HG03108 (cell line): ENCODE measurements around the gene RAD51B.

Experiments
- ATAC-seq: cut with Tn5 transposase; IDR thresholded peaks from one replicate; pipeline ENCODE4 v1.9.1; 2021; ENCODE audit warnings: moderate library complexity; ENCODE audit not compliant: unreplicated experiment

The RAD51B gene

GRCh38 chr14:68140076-68140741 lies 320.6 kb downstream of the RAD51B start:
- no peak for ATAC-seq

GRCh38 chr14:68140806-68141205 lies 321.2 kb downstream of the RAD51B start:
- no peak for ATAC-seq

- ATAC-seq: no peak
Measured at GRCh38 chr14:68141281-68142088, 321.9 kb downstream of the RAD51B start.

- no peak for ATAC-seq
Measured at GRCh38 chr14:68143341-68143841, 323.8 kb downstream of the RAD51B start.

- no peak for ATAC-seq
Measured at GRCh38 chr14:68144051-68144681, 324.6 kb downstream of the RAD51B start.

GRCh38 chr14:68145036-68145435 lies 325.5 kb downstream of the RAD51B start:
- ATAC-seq: no peak

- ATAC-seq: no peak
Measured at GRCh38 chr14:68145539-68145938, 326.0 kb downstream of the RAD51B start.

- no peak for ATAC-seq
Measured at GRCh38 chr14:68146818-68147217, 327.2 kb downstream of the RAD51B start.

GRCh38 chr14:68147303-68147702 lies 327.7 kb downstream of the RAD51B start:
- ATAC-seq: no peak

- no peak for ATAC-seq
Measured at GRCh38 chr14:68148276-68148675, 328.7 kb downstream of the RAD51B start.

- no peak for ATAC-seq
Measured at GRCh38 chr14:68148763-68149162, 329.2 kb downstream of the RAD51B start.

GRCh38 chr14:68153275-68153674 lies 333.7 kb downstream of the RAD51B start:
- ATAC-seq: no peak

- no peak for ATAC-seq
Measured at GRCh38 chr14:68154275-68154674, 334.7 kb downstream of the RAD51B start.

- no peak for ATAC-seq
Measured at GRCh38 chr14:68157971-68158371, 338.4 kb downstream of the RAD51B start.

- no peak for ATAC-seq
Measured at GRCh38 chr14:68158640-68159039, 339.1 kb downstream of the RAD51B start.

GRCh38 chr14:68159701-68160633 lies 340.4 kb downstream of the RAD51B start:
- no peak for ATAC-seq

GRCh38 chr14:68160779-68161546 lies 341.4 kb downstream of the RAD51B start:
- no peak for ATAC-seq

- ATAC-seq: no peak
Measured at GRCh38 chr14:68162887-68163286, 343.3 kb downstream of the RAD51B start.

GRCh38 chr14:68164711-68165113 lies 345.1 kb downstream of the RAD51B start:
- ATAC-seq: no peak

- no peak for ATAC-seq
Measured at GRCh38 chr14:68165274-68165843, 345.8 kb downstream of the RAD51B start.
